Panc1 (cell line): ENCODE data around the gene STARD5. TPM values are rescaled to one million over a fixed set of nuclear protein-coding genes. Genes with fewer than 3 reads are reported as not detected.

Experiments used
- ATAC-seq: fragments of 200-7000 bp; cut with Tn5 transposase; 2 replicates; pipeline ENCODE4 v1.9.1; 2020; ENCODE audit warnings: mild to moderate bottlenecking, moderate library complexity
- BruUV-seq: library from RNA; stranded (reverse); fragments of 400-500 nt; replicated peaks from 2 replicates; lab custom pipeline; 2021; lab: Mats Ljungman, UMichigan
- CTCF ChIA-PET: fragments of 300-600 bp; sonication (Branson Sonifier 250); formaldehyde crosslinking; loops from one replicate; lab custom pipeline; 2022; ENCODE audit warnings: antibody characterized with exemption; lab: Charles Lee
- POLR2A ChIA-PET: fragments of 300-600 bp; sonication (Branson Sonifier 250); formaldehyde crosslinking; loops from one replicate; lab custom pipeline; 2022; ENCODE audit warnings: antibody characterized with exemption; lab: Charles Lee
- DNase-seq: peaks from one replicate; pipeline ENCODE4 v3.0.0-alpha.2; 2010; ENCODE audit warnings: low read depth, low spot score
- H3K27ac ChIP-seq: 2 replicates; pipeline ENCODE4 v1.5.1; 2011; ENCODE audit warnings: mild to moderate bottlenecking, low read length, inconsistent platforms
- H3K27me3 ChIP-seq: fragments of 200-500 bp; sonication (Bioruptor generic); 2 replicates; pipeline ENCODE4 v1.6.0; 2014; ENCODE audit warnings: low read length, inconsistent platforms; ENCODE audit not compliant: control insufficient read depth, insufficient read depth
- H3K36me3 ChIP-seq: fragments of 200-500 bp; sonication (Bioruptor generic); 2 replicates; pipeline ENCODE4 v1.5.1; 2014; ENCODE audit warnings: inconsistent platforms, mild to moderate bottlenecking, low read length, moderate library complexity; ENCODE audit not compliant: control insufficient read depth, insufficient read depth
- H3K4me1 ChIP-seq: 2 replicates; pipeline ENCODE4 v1.5.1; 2011; ENCODE audit warnings: inconsistent platforms, mild to moderate bottlenecking, low read length, moderate library complexity; ENCODE audit not compliant: control insufficient read depth, insufficient read depth
- H3K4me3 ChIP-seq, 2 experiments: 2 replicates each; pipeline ENCODE4 v1.5.1; 2011 to 2012; ENCODE audit warnings: low read depth in 2 of 2, low read length in 2 of 2, mild to moderate bottlenecking in 2 of 2, inconsistent platforms in 1 of 2, moderate library complexity in 1 of 2
- H3K9me3 ChIP-seq: fragments of 200-500 bp; sonication (Bioruptor generic); 2 replicates; pipeline ENCODE4 v1.5.1; 2014; ENCODE audit warnings: low read depth, mild to moderate bottlenecking, inconsistent platforms, low read length, moderate library complexity; ENCODE audit not compliant: control insufficient read depth, insufficient read depth
- SIN3A ChIP-seq: IDR thresholded peaks from 2 replicates; pipeline ENCODE4 v1.6.1; 2012; ENCODE audit warnings: low read depth, mild to moderate bottlenecking, low read length, moderate library complexity, borderline replicate concordance; ENCODE audit not compliant: insufficient read depth
- in situ Hi-C: cut with HindIII; loops from 2 replicates; pipeline ENCODE4 v1.10.0; 2016; ENCODE audit warnings: low sequenced_read_pairs, low pct_unique_long_range_greater_than_20kb
- intact Hi-C: fragments of 100-400 bp; cut with micrococcal nuclease; formaldehyde crosslinking; loops from one replicate; pipeline ENCODE4 v1.10.0; 2022; ENCODE audit not compliant: unreplicated experiment
- total RNA-seq: library from RNA; stranded (reverse); gene quantifications from one replicate; pipeline ENCODE4 v1.2.1, GENCODE V29; 2021; ENCODE audit not compliant: unreplicated experiment
- TF ChIP-seq, protein P1 (sequence below), 2 experiments: IDR thresholded peaks; 2 replicates each; pipeline ENCODE4 v1.6.1; 2011 to 2012; ENCODE audit warnings: low read depth in 2 of 2, control low read depth in 1 of 2, low read length in 1 of 2, mild to moderate bottlenecking in 1 of 2, moderate library complexity in 1 of 2; ENCODE audit not compliant: insufficient read depth in 1 of 2
- TF ChIP-seq, protein P2 (sequence below): fragments of 450-650 bp; IDR thresholded peaks from 2 replicates; pipeline ENCODE4 v1.5.1; 2017; ENCODE audit warnings: mild to moderate bottlenecking

Gene STARD5
- total RNA-seq, 1 experiment from 2014 or later: 2.9 TPM

DNA sequence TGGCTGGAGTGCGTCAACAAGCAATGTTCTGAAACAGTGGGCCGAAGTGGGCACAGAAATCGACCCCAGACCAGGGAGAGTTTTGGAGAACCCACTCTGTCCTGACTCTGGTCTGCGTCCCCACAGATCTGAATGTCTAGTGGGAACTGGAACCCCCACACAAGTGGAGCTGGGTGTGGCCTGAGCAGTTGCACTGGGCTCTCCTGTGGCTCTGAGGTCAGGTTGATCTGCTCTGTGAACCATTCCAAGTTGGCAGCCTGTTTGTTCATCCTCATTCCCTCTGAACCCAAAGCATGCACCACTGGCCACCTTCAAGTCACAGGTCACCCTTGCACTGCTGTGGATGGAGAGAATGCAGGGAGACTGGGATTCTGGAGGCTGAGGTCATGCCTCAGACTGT is 60.5 kb downstream of the STARD5 start:
- H3K4me1 ChIP-seq: peaks cover 5% of the 10 kb centered on the region
- no peak overlapping the region for H3K4me3 ChIP-seq
- intact Hi-C loops: no loop called here
- in situ Hi-C loops: no loop called here
- DNase-seq (no peak), ATAC-seq (no peak)
- ChIA-PET CTCF (no interaction called here), POLR2A (no interaction called here)
- no peaks in the 10 kb centered on the region for H3K9me3 ChIP-seq
- no TSS peak for BruUV-seq
- no peak overlapping the region for H3K27ac ChIP-seq
- TF ChIP-seq, protein P1, sequence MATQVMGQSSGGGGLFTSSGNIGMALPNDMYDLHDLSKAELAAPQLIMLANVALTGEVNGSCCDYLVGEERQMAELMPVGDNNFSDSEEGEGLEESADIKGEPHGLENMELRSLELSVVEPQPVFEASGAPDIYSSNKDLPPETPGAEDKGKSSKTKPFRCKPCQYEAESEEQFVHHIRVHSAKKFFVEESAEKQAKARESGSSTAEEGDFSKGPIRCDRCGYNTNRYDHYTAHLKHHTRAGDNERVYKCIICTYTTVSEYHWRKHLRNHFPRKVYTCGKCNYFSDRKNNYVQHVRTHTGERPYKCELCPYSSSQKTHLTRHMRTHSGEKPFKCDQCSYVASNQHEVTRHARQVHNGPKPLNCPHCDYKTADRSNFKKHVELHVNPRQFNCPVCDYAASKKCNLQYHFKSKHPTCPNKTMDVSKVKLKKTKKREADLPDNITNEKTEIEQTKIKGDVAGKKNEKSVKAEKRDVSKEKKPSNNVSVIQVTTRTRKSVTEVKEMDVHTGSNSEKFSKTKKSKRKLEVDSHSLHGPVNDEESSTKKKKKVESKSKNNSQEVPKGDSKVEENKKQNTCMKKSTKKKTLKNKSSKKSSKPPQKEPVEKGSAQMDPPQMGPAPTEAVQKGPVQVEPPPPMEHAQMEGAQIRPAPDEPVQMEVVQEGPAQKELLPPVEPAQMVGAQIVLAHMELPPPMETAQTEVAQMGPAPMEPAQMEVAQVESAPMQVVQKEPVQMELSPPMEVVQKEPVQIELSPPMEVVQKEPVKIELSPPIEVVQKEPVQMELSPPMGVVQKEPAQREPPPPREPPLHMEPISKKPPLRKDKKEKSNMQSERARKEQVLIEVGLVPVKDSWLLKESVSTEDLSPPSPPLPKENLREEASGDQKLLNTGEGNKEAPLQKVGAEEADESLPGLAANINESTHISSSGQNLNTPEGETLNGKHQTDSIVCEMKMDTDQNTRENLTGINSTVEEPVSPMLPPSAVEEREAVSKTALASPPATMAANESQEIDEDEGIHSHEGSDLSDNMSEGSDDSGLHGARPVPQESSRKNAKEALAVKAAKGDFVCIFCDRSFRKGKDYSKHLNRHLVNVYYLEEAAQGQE (IDR thresholded peaks at IDR 0.05; ENCODE audit: insufficient read depth in 1 of 2, low read depth in 2 of 2, low read length in 1 of 2): no peak
- no peak for TF ChIP-seq SIN3A
- peaks cover 19% of the 10 kb centered on the region for H3K27me3 ChIP-seq
- no peaks in the 10 kb centered on the region for H3K36me3 ChIP-seq

DNA sequence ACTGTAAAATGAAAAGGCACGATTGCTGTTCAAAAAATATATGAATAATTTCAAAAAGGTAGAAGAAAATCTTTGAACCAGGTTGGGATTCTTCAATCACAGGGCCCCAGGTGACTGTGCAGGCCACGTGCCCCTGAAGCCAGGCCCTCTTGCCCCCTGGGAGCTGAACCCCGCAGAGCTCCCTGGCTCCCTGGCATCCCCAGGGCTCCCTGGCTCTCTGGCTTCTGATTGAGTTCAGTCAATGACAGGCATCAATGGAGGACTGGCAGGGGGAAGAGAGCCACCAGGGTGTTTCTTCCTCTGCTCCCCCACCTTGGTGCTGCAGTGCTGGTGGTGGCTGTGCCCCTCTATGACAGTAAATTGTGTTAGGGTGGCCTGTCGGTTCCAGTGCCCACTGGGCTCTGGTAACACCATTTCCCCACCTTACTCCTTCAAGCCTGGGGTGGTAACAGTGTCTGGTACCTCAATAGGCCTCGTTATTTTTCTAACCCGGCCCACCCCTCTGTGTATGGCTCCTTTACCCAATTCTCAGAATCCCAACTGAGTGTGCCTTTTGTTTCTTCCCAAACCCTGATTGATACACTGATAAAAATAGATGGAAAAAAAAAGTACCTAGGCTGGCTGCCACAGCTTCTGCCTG is 62.6 kb downstream of the STARD5 start:
- Histone ChIP-seq H3K27ac (no peak overlapping the region), H3K9me3 (no peaks in the 10 kb centered on the region), H3K4me3 (no peak overlapping the region), H3K4me1 (peaks cover 5% of the 10 kb centered on the region), H3K27me3 (peaks cover 22% of the 10 kb centered on the region), H3K36me3 (no peaks in the 10 kb centered on the region)
- DNase-seq (no peak), ATAC-seq (no peak)
- in situ Hi-C loops: no loop called here
- CTCF ChIA-PET: interaction anchor here (0.7 to 0.8 kb wide), 2 partner anchors 106 to 261 kb away, joined by 4 to 5 read pairs; no protein-coding TSS in a partner anchor
- POLR2A ChIA-PET: no interaction called here
- intact Hi-C loops: no loop called here
- no TSS peak for BruUV-seq
- TF ChIP-seq, protein P1 (IDR thresholded peaks at IDR 0.05; ENCODE audit: insufficient read depth in 1 of 2, low read depth in 2 of 2, low read length in 1 of 2): no peak
- TF ChIP-seq, protein P2, sequence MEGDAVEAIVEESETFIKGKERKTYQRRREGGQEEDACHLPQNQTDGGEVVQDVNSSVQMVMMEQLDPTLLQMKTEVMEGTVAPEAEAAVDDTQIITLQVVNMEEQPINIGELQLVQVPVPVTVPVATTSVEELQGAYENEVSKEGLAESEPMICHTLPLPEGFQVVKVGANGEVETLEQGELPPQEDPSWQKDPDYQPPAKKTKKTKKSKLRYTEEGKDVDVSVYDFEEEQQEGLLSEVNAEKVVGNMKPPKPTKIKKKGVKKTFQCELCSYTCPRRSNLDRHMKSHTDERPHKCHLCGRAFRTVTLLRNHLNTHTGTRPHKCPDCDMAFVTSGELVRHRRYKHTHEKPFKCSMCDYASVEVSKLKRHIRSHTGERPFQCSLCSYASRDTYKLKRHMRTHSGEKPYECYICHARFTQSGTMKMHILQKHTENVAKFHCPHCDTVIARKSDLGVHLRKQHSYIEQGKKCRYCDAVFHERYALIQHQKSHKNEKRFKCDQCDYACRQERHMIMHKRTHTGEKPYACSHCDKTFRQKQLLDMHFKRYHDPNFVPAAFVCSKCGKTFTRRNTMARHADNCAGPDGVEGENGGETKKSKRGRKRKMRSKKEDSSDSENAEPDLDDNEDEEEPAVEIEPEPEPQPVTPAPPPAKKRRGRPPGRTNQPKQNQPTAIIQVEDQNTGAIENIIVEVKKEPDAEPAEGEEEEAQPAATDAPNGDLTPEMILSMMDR: no peak
- TF ChIP-seq SIN3A: no peak
